Stimulated activated naive CD8-positive, alpha-beta T cell treated with anti-CD3 and anti-CD28 coated beads, Interleukin-15, Interleukin-2, amounts not matched to agents 100 ng/mL and 50 ng/mL, for 24 hours (primary cell): ENCODE results near the gene NUDT22.

Experiments
- H3K27ac Mint-ChIP-seq: one replicate; pipeline ENCODE4 v1.8.0; 2021; ENCODE audit warnings: mild to moderate bottlenecking, mixed read lengths
- H3K27me3 Mint-ChIP-seq: one replicate; pipeline ENCODE4 v1.8.0; 2021; ENCODE audit warnings: mixed read lengths
- H3K36me3 Mint-ChIP-seq: one replicate; pipeline ENCODE4 v1.8.0; 2021; ENCODE audit warnings: low read depth, mixed read lengths
- H3K4me1 Mint-ChIP-seq: one replicate; pipeline ENCODE4 v1.8.0; 2021; ENCODE audit warnings: low read depth, mixed read lengths
- H3K4me3 Mint-ChIP-seq: one replicate; pipeline ENCODE4 v1.8.0; 2021; ENCODE audit warnings: mild to moderate bottlenecking, mixed read lengths
- H3K9me3 Mint-ChIP-seq: one replicate; pipeline ENCODE4 v1.8.0; 2021; ENCODE audit warnings: mixed read lengths

The NUDT22 gene

DNA sequence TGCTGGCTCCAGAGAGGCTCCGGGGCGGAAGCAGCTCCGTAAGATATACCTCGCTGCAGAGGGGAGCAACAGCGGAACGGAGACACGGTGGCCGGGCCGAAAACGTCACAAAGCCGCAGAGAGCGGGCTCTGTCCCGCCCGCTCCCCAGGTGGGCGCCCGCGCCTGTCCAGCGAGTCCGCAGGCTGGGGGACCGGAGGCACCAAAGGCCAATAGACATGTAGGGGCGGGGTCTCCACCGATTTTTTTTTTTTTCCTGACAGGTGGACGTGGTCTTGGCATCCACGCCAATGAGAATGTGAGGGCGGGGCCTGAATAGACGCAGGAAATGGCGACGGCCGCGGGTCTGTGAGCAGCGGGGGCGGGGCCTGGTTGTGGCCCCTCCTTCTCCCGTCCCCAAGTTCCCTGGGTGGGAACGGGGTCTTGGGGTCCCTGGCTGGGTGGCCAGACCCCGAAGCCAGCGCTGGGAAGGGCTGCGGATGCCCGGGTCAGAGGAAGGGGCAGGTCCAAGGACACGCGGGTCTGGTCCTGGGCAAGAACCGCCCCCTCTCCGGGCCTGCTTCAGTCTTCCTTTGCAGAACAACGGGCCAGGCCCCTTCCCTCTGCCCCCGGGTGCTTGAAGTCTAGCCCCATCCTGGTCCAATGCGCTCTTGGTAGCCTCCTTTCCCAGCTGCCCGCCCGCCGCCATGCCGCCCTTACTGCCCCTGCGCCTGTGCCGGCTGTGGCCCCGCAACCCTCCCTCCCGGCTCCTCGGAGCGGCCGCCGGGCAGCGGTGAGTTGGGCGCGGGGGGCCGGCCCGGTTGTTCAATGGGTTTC is 4.3 kb downstream of the NUDT22 start, which contains the start of gene DNAJC4:
TSS of gene DNAJC4 (plus strand) at position 378 of the 814 bp plus-strand sequence. CDS start at position 685, 307 bp downstream.
- Mint-ChIP-seq H3K27me3 (no peaks in the 10 kb centered on the region), H3K27ac (peak within 1 kb of the TSS; percentile 85), H3K36me3 (no peaks in the 10 kb centered on the region), H3K4me3 (peak within 1 kb of the TSS; percentile 86), H3K4me1 (peaks cover 58% of the 10 kb centered on the region), H3K9me3 (no peaks in the 10 kb centered on the region)

DNA sequence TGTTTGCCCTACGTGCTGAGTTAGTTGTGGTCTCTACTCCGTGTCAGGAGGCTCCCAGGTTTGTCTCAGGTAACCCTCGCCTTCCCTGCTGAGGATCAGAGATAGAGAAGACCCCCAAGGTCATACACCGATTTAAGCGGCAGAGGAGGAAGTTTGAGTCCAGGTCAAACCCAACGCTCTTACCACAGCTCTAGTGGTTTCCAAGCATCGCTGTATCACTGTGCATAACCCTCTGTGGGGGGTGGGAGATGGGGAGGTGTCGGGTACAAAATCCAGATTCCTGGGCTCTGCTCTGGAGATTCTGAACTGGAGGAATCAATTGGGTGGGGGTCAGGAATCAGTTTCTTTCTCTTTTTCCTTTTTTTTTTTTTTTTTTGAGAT is 4.9 kb downstream of the NUDT22 start:
- Mint-ChIP-seq H3K4me1 (peaks cover 59% of the 10 kb centered on the region), H3K4me3 (peak overlapping the region; percentile 86), H3K36me3 (no peaks in the 10 kb centered on the region), H3K9me3 (no peaks in the 10 kb centered on the region), H3K27me3 (no peaks in the 10 kb centered on the region), H3K27ac (peak overlapping the region; percentile 85)

- Mint-ChIP-seq H3K27ac (peak overlapping the region; percentile 21), H3K27me3 (no peaks in the 10 kb centered on the region)
Observed at GRCh38 chr11:64231546-64231945, 5.5 kb downstream of the NUDT22 start.

DNA sequence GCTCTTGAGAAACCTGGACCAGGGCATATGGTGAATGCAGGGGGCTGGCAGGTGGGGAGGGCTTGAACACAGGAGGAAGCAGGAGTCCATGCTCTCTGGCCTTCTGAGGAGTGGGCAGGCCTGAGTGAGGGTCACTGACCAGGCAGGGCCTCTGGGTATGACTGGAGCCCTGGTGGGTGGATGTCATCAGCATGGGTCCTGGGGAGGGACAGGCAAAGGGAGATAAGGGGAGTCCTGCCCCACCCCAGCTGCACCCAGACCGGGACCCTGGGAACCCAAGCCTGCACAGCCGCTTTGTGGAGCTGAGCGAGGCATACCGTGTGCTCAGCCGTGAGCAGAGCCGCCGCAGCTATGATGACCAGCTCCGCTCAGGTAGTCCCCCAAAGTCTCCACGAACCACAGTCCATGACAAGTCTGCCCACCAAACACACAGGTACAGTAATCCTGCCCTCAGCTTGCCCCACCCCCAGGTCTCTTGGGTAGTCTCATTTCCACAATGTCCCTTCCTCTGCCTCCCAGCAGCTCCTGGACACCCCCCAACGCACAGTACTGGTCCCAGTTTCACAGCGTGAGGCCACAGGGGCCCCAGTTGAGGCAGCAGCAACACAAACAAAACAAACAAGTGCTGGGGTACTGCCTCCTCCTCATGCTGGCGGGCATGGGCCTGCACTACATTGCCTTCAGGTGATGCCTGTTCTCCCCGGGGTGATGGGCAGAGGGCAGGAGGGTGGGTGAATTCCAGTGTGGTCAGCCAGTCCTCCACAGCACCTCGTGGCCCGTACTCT is 6.3 kb downstream of the NUDT22 start:
- no peaks in the 10 kb centered on the region for H3K36me3 Mint-ChIP-seq
- peak overlapping the region; percentile 86 for H3K4me3 Mint-ChIP-seq
- H3K27ac Mint-ChIP-seq, result no peak overlapping the region
- no peaks in the 10 kb centered on the region for H3K27me3 Mint-ChIP-seq
- peaks cover 56% of the 10 kb centered on the region for H3K4me1 Mint-ChIP-seq
- no peaks in the 10 kb centered on the region for H3K9me3 Mint-ChIP-seq

More at GRCh38 chr11:64231546-64231945, 5.5 kb downstream of the NUDT22 start:
- H3K4me1 Mint-ChIP-seq, result peaks cover 59% of the 10 kb centered on the region
- H3K36me3 Mint-ChIP-seq, result no peaks in the 10 kb centered on the region
- peak overlapping the region; percentile 86 for H3K4me3 Mint-ChIP-seq
- no peaks in the 10 kb centered on the region for H3K9me3 Mint-ChIP-seq

DNA sequence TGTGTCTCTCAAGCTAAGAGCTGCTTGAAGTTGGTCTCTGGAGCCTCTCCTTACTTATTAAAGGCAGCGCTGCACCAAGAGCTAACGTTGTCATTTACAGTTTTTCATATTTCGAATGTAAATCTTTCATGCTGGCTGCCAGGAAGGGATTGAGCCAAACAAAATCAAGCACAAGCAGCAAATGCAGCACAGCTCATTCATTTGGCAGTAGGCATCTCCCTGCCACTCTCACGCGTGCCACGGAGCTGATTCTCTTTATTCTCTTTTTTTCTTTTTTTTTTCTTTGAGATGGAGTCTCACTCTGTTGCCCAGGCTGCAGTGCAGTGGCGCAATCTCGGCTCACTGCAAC is 6.9 kb downstream of the NUDT22 start:
- H3K27ac Mint-ChIP-seq, result no peak overlapping the region

DNA sequence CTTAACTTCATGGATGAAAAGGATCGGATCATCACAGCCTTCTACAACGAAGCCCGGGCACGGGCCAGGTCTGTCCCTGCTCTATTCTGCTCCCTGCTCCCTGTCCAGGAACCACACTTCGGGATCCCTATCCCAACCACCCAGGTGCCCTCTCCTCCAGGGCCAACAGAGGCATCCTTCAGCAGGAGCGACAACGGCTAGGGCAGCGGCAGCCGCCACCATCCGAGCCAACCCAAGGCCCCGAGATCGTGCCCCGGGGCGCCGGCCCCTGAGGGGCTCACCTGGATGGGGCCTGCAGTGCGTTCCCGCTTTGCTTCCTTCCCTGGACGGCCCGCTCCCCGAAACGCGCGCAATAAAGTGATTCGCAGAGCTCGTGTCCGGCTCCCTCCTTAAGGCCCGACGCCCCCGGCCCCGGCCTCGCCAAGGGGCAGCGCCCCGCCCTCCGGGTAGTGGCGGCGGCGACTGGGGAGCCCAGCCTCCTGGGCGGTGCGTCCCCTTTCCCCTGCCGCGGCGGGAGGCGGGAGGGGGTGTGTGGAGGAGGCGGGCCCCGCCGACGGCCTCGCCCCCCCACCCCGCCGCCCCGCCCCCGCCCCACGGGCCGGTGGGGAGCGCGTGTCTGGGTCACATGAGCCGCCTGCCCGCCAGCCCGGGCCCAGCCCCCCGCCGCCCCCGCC is 8.0 kb downstream of the NUDT22 start, which contains the start of gene VEGFB:
TSS of gene VEGFB (plus strand) at position 672 of the 674 bp plus-strand sequence. CDS start 250 bp downstream, outside the sequence.
- Mint-ChIP-seq H3K27me3 (no peaks in the 10 kb centered on the region), H3K4me1 (peaks cover 43% of the 10 kb centered on the region), H3K4me3 (peak within 1 kb of the TSS; percentile 87), H3K36me3 (no peaks in the 10 kb centered on the region), H3K9me3 (no peaks in the 10 kb centered on the region), H3K27ac (peak within 1 kb of the TSS; percentile 84)

More for the DNA sequence above, 6.9 kb downstream of the NUDT22 start:
- Mint-ChIP-seq H3K36me3 (no peaks in the 10 kb centered on the region), H3K4me1 (peaks cover 50% of the 10 kb centered on the region), H3K27me3 (no peaks in the 10 kb centered on the region), H3K4me3 (peak overlapping the region; percentile 38), H3K9me3 (no peaks in the 10 kb centered on the region)

DNA sequence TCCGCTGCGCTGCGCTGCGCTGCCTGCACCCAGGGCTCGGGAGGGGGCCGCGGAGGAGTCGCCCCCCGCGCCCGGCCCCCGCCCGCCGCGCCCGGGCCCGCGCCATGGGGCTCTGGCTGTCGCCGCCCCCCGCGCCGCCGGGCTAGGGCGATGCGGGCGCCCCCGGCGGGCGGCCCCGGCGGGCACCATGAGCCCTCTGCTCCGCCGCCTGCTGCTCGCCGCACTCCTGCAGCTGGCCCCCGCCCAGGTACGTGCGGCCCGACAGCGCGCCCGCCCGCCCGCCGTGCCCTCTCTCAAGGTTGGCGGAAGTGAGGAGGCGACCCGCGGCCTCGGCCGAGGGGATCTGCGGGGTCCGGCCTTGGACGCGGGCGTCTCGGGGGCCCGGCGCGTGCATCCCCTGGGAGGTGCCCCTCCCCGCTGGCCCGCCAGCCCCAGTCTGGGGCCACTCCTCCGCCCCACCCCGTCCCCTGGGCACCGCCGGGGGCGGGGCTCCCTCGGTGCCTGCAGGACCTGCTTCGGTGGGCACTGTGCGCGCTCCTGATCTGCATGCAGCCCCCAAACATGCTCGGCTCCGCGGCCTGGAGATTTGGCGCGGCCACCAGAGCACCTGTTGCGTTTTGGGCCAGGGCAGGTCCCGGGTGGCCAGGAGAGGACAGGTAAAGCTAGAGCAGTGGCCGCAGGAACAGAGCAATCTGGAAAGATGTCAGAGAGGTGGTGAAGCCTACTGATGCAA is 8.7 kb downstream of the NUDT22 start:
- H3K27me3 Mint-ChIP-seq, result no peaks in the 10 kb centered on the region
- no peaks in the 10 kb centered on the region for H3K36me3 Mint-ChIP-seq
- peak overlapping the region; percentile 84 for H3K27ac Mint-ChIP-seq
- peak overlapping the region; percentile 87 for H3K4me3 Mint-ChIP-seq
- H3K4me1 Mint-ChIP-seq, result peaks cover 41% of the 10 kb centered on the region
- H3K9me3 Mint-ChIP-seq, result no peaks in the 10 kb centered on the region

- Mint-ChIP-seq H3K4me3 (peak overlapping the region; percentile 87), H3K27me3 (no peaks in the 10 kb centered on the region), H3K27ac (peak overlapping the region; percentile 84), H3K36me3 (no peaks in the 10 kb centered on the region), H3K9me3 (no peaks in the 10 kb centered on the region), H3K4me1 (peaks cover 44% of the 10 kb centered on the region)
Observed at GRCh38 chr11:64235437-64236161, 9.5 kb downstream of the NUDT22 start.

DNA sequence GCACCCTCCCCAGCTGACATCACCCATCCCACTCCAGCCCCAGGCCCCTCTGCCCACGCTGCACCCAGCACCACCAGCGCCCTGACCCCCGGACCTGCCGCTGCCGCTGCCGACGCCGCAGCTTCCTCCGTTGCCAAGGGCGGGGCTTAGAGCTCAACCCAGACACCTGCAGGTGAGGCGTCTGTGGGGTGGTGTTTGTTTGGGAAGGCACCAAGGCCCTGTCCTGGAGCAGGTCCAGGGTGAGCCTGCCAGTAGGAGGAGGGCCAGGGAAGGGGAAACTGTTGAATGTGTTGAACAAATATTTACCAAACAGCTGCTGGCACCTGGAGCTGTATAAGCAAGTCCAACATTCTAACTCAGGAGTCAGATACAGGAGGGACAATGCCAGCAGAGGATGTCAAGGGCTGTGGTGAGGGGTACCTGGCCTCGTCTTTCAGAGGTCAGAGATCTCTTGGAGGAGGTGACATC is 11.4 kb downstream of the NUDT22 start:
- Mint-ChIP-seq H3K9me3 (no peaks in the 10 kb centered on the region), H3K4me1 (peaks cover 32% of the 10 kb centered on the region), H3K27me3 (no peaks in the 10 kb centered on the region), H3K36me3 (no peaks in the 10 kb centered on the region), H3K4me3 (no peak overlapping the region), H3K27ac (no peak overlapping the region)

GRCh38 chr11:64238076-64238475 is 12.0 kb downstream of the NUDT22 start:
- H3K4me1 Mint-ChIP-seq, result peaks cover 33% of the 10 kb centered on the region
- H3K9me3 Mint-ChIP-seq, result no peaks in the 10 kb centered on the region
- peak overlapping the region; percentile 41 for H3K27ac Mint-ChIP-seq
- H3K27me3 Mint-ChIP-seq, result no peaks in the 10 kb centered on the region
- no peak overlapping the region for H3K4me3 Mint-ChIP-seq
- peaks cover under 1% of the 10 kb centered on the region for H3K36me3 Mint-ChIP-seq

- H3K27me3 Mint-ChIP-seq, result no peaks in the 10 kb centered on the region
- no peaks in the 10 kb centered on the region for H3K9me3 Mint-ChIP-seq
- peaks cover 10% of the 10 kb centered on the region for H3K36me3 Mint-ChIP-seq
- H3K27ac Mint-ChIP-seq, result peak overlapping the region; percentile 58
- peaks cover 38% of the 10 kb centered on the region for H3K4me1 Mint-ChIP-seq
- H3K4me3 Mint-ChIP-seq, result no peak overlapping the region
Observed at GRCh38 chr11:64238999-64239398, 12.9 kb downstream of the NUDT22 start.

GRCh38 chr11:64239662-64240434 is 13.8 kb downstream of the NUDT22 start:
- peak overlapping the region; percentile 93 for H3K4me3 Mint-ChIP-seq
- no peaks in the 10 kb centered on the region for H3K9me3 Mint-ChIP-seq
- peaks cover 41% of the 10 kb centered on the region for H3K4me1 Mint-ChIP-seq
- H3K27ac Mint-ChIP-seq, result peak overlapping the region; percentile 97
- no peaks in the 10 kb centered on the region for H3K27me3 Mint-ChIP-seq
- peaks cover 13% of the 10 kb centered on the region for H3K36me3 Mint-ChIP-seq
